Measurements from ENCODE around the gene CHCHD2.
"Not testable (repeated sequence)": the region's sequence is repeated elsewhere in the genome, so short reads cannot be mapped to it uniquely, and the experiment has no call there.

CHCHD2 gene

GRCh38 chr7:56097700-56098099, 8.6 kb downstream of the CHCHD2 start (continued):
- TF ChIP-seq CSDC2 (CRISPR knock-in tag; IDR thresholded peaks at IDR 0.05) (no peak), ZFP3 (CRISPR knock-in tag; IDR thresholded peaks at IDR 0.05) (no peak)

DNA sequence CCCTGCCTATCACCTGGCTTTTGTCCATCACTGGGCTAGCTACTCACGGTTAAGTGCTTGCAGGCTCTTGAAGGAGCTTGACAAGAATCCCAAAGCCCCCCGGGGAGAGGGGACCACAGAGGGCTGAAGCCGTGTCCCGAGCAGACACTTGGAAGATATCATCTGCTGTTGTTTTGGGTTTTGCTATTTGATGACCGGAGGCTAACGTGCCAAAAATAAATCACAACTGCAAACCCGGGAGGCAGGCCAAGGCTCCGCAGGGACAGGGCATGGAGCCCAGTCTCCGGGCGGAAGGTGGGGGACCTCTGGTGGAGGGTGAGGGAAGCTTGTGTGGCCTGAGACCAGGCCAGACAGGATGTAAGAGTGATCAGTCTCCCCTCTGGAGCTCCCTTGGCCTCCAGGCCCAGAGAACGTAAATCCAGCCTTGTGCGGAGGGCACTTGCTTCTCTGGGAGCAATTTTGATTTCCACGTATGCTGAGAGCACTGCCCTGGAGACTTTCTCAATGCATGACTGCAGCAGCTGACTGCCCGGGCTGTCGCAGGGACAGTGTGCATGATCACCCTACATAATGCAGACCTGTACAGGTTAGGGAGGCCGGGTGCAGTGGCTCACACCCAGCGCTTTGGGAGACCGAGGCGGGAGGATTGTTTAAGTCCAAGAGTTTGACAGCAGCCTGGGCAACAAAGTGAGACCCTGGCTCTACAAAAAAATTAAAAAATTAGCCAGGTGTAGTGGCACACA, 13.3 kb downstream of the CHCHD2 start, which contains the start of gene PHKG1:
Gene PHKG1, minus strand, starts transcription at position 164 of the 743 bp plus-strand sequence. CDS start 4,011 bp downstream, outside the sequence.
- TF ChIP-seq TSHZ2 (CRISPR knock-in tag; IDR thresholded peaks at IDR 0.05) (no peak), ZFP3 (CRISPR knock-in tag; IDR thresholded peaks at IDR 0.05) (no peak)
- peak; percentile 92 for ATAC-seq

DNA sequence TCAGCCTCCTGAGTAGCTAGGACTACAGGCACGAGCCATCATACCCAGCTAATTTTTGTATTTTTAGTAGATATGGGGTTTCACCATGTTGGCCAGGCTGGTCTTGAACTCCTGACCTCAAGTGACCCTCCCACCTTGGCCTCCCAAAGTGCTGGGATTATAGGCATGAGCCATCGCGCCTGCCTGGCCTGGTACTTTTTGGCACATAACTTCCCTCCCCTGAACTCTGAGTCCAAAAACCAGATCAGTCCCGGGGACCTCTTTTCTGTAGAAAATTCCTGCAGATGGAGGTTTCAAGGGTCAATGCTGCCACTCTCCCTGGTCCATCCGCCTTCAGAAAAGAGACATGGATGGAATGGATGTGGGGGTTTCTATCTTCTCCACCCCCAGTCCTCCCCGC, 13.9 kb downstream of the CHCHD2 start:
- not testable (repeated sequence) for ATAC-seq

DNA sequence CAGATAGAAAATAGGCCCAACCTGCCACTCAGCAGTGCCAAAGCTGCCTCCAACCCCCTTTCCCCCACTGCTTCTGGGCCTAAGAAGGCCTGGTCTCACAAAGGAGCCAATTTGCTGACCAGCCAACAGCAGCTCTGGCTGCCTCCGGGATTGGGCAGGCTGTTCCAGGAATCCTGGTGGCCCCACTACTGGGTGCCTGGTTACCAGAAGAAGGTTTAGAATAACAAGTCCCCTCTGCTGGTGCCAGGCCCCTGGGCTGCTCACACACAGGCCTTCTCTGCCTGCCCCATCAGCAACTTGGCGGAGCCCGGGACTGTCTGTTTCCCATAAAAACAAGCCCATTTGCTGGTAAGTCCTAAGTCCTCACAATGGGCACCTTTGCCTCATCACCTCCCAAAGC, 14.7 kb downstream of the CHCHD2 start:
- ATAC-seq: peak; percentile 50

GRCh38 chr7:56087445-56087844, 18.8 kb downstream of the CHCHD2 start:
- ATAC-seq: no peak
- no peak for TF ChIP-seq ZFP3 (CRISPR knock-in tag; IDR thresholded peaks at IDR 0.05)
- TF ChIP-seq, protein P1, sequence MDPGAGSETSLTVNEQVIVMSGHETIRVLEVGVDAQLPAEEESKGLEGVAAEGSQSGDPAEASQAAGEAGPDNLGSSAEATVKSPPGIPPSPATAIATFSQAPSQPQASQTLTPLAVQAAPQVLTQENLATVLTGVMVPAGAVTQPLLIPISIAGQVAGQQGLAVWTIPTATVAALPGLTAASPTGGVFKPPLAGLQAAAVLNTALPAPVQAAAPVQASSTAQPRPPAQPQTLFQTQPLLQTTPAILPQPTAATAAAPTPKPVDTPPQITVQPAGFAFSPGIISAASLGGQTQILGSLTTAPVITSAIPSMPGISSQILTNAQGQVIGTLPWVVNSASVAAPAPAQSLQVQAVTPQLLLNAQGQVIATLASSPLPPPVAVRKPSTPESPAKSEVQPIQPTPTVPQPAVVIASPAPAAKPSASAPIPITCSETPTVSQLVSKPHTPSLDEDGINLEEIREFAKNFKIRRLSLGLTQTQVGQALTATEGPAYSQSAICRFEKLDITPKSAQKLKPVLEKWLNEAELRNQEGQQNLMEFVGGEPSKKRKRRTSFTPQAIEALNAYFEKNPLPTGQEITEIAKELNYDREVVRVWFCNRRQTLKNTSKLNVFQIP (CRISPR knock-in tag; IDR thresholded peaks at IDR 0.05; ENCODE audit: borderline replicate concordance, low read depth): no peak
- TF ChIP-seq ZNF565 (CRISPR knock-in tag; conservative IDR thresholded peaks at IDR 0.05; ENCODE audit: low read depth): no peak
- no peak for TF ChIP-seq TCF4 (CRISPR knock-in tag; IDR thresholded peaks at IDR 0.05; ENCODE audit: borderline replicate concordance)
- TF ChIP-seq RARB (CRISPR knock-in tag; IDR thresholded peaks at IDR 0.05): no peak
- TF ChIP-seq CREB5 (CRISPR knock-in tag; IDR thresholded peaks at IDR 0.05; ENCODE audit: low read depth): no peak
- no peak for TF ChIP-seq PPARA (CRISPR knock-in tag; IDR thresholded peaks at IDR 0.05; ENCODE audit: borderline replicate concordance)

More for the DNA sequence above, 14.7 kb downstream of the CHCHD2 start:
- no peak for TF ChIP-seq ZNF8 (CRISPR knock-in tag; IDR thresholded peaks at IDR 0.05)
- TF ChIP-seq ZFP3 (CRISPR knock-in tag; IDR thresholded peaks at IDR 0.05): no peak
- no peak for TF ChIP-seq TOX (CRISPR knock-in tag; IDR thresholded peaks at IDR 0.05; ENCODE audit: borderline replicate concordance)
- no peak for TF ChIP-seq ISL1 (CRISPR knock-in tag; IDR thresholded peaks at IDR 0.05)
- TF ChIP-seq, protein P2, sequence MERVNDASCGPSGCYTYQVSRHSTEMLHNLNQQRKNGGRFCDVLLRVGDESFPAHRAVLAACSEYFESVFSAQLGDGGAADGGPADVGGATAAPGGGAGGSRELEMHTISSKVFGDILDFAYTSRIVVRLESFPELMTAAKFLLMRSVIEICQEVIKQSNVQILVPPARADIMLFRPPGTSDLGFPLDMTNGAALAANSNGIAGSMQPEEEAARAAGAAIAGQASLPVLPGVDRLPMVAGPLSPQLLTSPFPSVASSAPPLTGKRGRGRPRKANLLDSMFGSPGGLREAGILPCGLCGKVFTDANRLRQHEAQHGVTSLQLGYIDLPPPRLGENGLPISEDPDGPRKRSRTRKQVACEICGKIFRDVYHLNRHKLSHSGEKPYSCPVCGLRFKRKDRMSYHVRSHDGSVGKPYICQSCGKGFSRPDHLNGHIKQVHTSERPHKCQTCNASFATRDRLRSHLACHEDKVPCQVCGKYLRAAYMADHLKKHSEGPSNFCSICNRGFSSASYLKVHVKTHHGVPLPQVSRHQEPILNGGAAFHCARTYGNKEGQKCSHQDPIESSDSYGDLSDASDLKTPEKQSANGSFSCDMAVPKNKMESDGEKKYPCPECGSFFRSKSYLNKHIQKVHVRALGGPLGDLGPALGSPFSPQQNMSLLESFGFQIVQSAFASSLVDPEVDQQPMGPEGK (CRISPR knock-in tag; IDR thresholded peaks at IDR 0.05; ENCODE audit: borderline replicate concordance): no peak
- no peak for TF ChIP-seq RARB (CRISPR knock-in tag; IDR thresholded peaks at IDR 0.05)
- no peak for TF ChIP-seq CREB5 (CRISPR knock-in tag; IDR thresholded peaks at IDR 0.05; ENCODE audit: low read depth)

DNA sequence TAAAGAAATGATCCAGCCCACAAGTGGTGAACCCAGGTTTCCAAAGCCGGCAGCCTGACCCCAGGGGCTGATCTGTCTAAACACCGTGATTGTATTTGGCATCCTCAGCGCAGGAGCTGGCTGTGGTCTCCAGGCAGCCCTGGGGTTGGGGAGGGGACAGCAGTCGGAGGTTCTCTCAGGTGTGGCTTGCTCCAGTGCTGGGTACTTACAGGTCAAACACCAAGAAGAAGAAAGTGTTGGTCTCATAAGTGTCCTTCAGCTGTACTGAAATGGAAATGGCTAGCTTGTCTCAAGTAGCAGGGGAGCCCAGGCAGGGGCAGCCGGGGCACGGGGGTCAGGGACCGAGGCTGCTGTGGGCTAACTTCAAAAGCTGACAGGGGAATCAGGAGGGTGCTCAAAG, 19.5 kb downstream of the CHCHD2 start:
- ATAC-seq: no peak
- TF ChIP-seq TSHZ2 (CRISPR knock-in tag; IDR thresholded peaks at IDR 0.05): no peak
- TF ChIP-seq, protein P1 (CRISPR knock-in tag; IDR thresholded peaks at IDR 0.05; ENCODE audit: borderline replicate concordance, low read depth): no peak

Measured in SK-N-SH treated with all-trans-retinoic acid at 6 μM for 48 hours (cell line).